H1 (cell line): ENCODE measurements around the gene EPRS1.

Source experiments
- CBX5 ChIP-seq: fragments of 300-800, 300-1000 bp; sonication (generic); IDR thresholded peaks from 2 replicates; pipeline ENCODE4 v1.7.1; 2016; ENCODE audit warnings: antibody characterized with exemption, low read length, low read depth
- CBX8 ChIP-seq: fragments of 300-800, 300-1000 bp; sonication (generic); IDR thresholded peaks from 2 replicates; pipeline ENCODE4 v1.7.1; 2016; ENCODE audit warnings: low read depth, low read length, borderline replicate concordance
- CHD2 ChIP-seq: IDR thresholded peaks from 2 replicates; pipeline ENCODE4 v1.6.1; 2012; ENCODE audit warnings: low read length, improper control_type of control experiment
- CTCF ChIP-seq, 3 experiments: IDR thresholded peaks; 1 replicate in 2 of 3; 2 replicates in 1 of 3; pipeline versions ENCODE4 v1.5.1 to v1.6.1; 2011; ENCODE audit warnings: low read length in 3 of 3, mild to moderate bottlenecking in 3 of 3, inconsistent platforms in 2 of 3, low read depth in 1 of 3, moderate library complexity in 1 of 3; ENCODE audit not compliant: insufficient read depth in 1 of 3; ENCODE audit errors: control extremely low read depth in 1 of 3
- EGR1 ChIP-seq: IDR thresholded peaks from 2 replicates; pipeline ENCODE4 v1.6.1; 2011; ENCODE audit warnings: low read depth, low read length, borderline replicate concordance
- JUN ChIP-seq: IDR thresholded peaks from 2 replicates; pipeline ENCODE4 v1.6.1; 2011; ENCODE audit warnings: low read depth, mild to moderate bottlenecking, improper control_type of control experiment, low read length
- JUND ChIP-seq: IDR thresholded peaks from 2 replicates; pipeline ENCODE4 v1.6.1; 2011; ENCODE audit warnings: mild to moderate bottlenecking, improper control_type of control experiment, low read length
- MAX ChIP-seq: IDR thresholded peaks from 2 replicates; pipeline ENCODE4 v1.6.1; 2012; ENCODE audit warnings: inconsistent platforms
- POLR2A ChIP-seq, 2 experiments: IDR thresholded peaks; 1 replicate in 1 of 2; 2 replicates in 1 of 2; pipeline ENCODE4 v1.6.1; 2011; ENCODE audit warnings: low read depth in 2 of 2, low read length in 2 of 2, mild to moderate bottlenecking in 2 of 2; ENCODE audit errors: control extremely low read depth in 1 of 2
- RAD21 ChIP-seq, 2 experiments: IDR thresholded peaks in 1 of 2; conservative IDR thresholded peaks in 1 of 2; 2 replicates each; pipeline ENCODE4 v1.6.1; 2011; ENCODE audit warnings: low read depth in 2 of 2, low read length in 2 of 2, improper control_type of control experiment in 1 of 2, inconsistent platforms in 1 of 2, mild to moderate bottlenecking in 1 of 2, moderate library complexity in 1 of 2
- SAP30 ChIP-seq: fragments of 300-600 bp; sonication (generic); IDR thresholded peaks from 2 replicates; pipeline ENCODE4 v1.7.1; 2012; ENCODE audit warnings: low read length, moderate library complexity, mild to moderate bottlenecking, inconsistent platforms; ENCODE audit not compliant: insufficient read depth, insufficient replicate concordance
- USF2 ChIP-seq: IDR thresholded peaks from 2 replicates; pipeline ENCODE4 v1.6.1; 2011; ENCODE audit warnings: low read length, improper control_type of control experiment
- ZNF274 ChIP-seq: IDR thresholded peaks from 2 replicates; pipeline ENCODE4 v1.7.0; 2012; ENCODE audit warnings: low read length, borderline replicate concordance; ENCODE audit errors: extremely low read depth

- TF ChIP-seq CHD2 (no peak), CTCF (IDR thresholded peaks at IDR 0.05; ENCODE audit: control extremely low read depth in 1 of 3, insufficient read depth in 1 of 3, low read depth in 1 of 3, low read length in 3 of 3) (no peak), EGR1 (no peak), RAD21 (IDR thresholded peaks at IDR 0.05 in 1 of 2, conservative IDR thresholded peaks at IDR 0.05 in 1 of 2; ENCODE audit: low read depth in 2 of 2, low read length in 2 of 2) (no peak), POLR2A (IDR thresholded peaks at IDR 0.05; ENCODE audit: control extremely low read depth in 1 of 2, low read depth in 2 of 2, low read length in 2 of 2) (no peak), CBX8 (no peak), CBX5 (no peak), ZNF274 (no peak), JUN (no peak), JUND (no peak), SAP30 (no peak), MAX (no peak), USF2 (no peak)
Observed at GRCh38 chr1:220013497-220013896, 32.8 kb downstream of the EPRS1 start.
